ENCODE measurements around the gene ZNF22.

The ZNF22 gene

DNA sequence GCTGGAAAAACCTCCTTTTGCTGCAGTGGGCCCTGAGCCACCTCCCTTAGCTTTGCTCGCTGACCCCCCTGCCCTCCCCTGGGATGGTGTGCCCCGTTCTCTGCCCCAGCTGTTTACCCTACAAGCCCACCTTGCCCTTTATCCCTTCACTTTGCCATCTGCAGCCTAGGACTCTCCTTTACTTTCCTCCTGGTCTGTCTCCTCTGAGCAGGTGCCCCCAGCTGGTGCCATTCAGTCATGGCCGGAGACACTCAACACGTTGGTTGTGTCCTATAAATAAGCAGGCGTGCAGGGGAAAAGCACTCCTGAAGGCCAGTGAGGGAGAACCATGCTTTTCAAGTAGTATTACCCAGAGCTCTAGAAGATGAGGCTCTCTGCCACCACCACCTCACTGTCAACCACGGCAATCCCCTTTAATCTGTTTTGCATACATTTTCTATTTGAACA lies 35.0 kb upstream of the ZNF22 start:
- no peak for DNase-seq

DNA sequence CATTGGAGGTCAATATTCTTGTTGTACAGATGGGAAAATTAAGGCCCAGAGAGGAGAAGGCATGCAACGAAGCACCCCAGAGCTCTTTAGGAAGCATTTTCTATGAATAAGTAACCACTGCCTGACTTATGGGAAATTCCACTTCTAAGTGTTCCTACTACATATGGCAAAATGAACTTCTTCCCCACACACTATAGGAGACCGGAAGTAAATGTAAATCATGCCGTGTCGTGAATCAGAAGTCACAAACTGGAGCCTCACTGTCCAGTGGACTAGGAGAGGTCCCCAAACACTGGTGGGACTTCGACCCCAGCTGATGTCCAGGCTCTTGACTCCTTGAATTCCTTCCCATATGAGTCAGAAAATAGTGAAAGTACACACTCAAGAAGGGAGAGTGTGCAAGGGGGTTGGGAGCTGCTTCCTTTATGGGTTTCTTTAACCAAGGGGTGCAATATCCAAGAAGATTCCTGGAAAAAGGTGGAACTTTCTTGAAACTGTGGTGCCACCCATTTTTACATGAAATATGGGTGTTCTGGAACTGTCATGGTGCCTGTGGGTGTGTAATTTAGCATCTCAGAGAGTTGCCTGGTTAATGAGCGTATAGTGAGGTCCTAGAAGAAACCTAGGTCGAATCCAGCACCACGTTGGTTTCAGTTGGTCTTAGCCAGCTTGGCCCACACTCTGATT lies 34.5 kb upstream of the ZNF22 start:
- DNase-seq, result no peak

DNA sequence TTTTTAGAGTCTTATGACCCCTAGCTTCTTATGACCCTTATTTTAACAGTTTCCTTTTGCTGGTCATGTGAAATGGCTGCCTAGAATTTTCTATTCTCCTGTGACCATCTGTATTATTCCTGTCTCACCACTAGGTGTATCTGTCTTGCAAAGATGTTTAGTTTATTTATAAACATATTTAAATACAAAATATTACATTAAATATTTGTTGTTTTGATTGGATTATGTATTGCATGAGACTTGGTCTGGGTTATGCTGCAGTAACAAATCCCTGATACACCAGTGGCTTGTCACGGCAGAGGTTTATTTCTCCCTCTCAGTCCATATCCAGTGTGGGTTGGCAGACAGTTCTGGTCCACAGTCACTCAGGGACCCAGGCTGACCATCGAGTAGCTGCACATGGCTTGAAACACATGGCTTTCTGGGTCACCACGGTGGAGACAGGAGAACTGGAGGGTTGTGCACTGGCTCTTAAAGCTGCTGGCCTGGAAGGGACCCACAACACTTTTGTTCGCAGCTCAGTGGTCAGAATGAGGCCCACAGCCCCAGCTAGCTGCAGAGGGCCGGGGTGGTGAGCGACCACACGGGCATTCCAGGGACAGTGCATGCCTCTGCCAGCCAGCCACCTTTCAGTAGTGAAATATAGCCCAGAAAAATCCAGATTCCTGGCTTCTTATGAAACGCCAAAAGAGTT lies 33.8 kb upstream of the ZNF22 start:
- no peak for DNase-seq

DNA sequence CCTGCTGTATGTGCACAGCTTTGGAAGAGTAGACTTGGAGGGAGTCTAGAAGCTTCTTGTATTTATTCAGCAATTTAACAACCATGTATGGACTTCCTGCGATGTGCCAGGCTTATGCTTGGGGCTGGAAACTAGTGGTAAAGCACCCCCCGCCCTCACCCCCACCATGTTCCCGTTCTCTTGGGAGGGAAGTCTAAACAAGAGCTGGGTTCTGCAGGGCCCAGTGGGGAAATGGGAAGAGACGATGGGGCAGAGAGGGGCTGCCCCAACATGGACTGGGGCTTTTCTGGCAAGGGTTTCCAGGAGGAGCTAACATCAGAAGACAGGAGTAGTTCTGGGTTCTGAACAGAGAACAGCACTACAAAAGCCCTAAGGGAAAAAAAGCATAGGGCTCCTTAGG lies 33.1 kb upstream of the ZNF22 start:
- DNase-seq, result no peak

DNA sequence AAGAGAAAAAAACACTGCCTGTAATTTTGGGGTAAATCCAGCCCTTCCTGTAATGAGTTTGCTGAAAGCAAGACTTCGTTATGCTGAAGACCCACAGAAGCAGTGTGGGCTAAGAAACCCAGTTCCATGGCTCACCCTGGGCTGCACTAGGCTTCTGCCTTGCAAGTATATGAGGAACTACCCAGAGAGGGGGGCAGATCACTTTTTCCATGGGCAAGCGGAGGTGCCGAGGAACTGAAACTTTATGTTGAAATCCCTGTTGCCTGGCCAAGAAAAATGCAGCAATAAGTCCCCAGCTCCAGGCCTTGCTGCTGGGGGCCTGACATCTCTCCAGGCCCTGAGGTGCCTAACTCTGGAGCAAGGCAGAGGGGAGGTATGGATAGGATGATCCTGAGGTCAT lies 32.6 kb upstream of the ZNF22 start:
- DNase-seq, result no peak

DNA sequence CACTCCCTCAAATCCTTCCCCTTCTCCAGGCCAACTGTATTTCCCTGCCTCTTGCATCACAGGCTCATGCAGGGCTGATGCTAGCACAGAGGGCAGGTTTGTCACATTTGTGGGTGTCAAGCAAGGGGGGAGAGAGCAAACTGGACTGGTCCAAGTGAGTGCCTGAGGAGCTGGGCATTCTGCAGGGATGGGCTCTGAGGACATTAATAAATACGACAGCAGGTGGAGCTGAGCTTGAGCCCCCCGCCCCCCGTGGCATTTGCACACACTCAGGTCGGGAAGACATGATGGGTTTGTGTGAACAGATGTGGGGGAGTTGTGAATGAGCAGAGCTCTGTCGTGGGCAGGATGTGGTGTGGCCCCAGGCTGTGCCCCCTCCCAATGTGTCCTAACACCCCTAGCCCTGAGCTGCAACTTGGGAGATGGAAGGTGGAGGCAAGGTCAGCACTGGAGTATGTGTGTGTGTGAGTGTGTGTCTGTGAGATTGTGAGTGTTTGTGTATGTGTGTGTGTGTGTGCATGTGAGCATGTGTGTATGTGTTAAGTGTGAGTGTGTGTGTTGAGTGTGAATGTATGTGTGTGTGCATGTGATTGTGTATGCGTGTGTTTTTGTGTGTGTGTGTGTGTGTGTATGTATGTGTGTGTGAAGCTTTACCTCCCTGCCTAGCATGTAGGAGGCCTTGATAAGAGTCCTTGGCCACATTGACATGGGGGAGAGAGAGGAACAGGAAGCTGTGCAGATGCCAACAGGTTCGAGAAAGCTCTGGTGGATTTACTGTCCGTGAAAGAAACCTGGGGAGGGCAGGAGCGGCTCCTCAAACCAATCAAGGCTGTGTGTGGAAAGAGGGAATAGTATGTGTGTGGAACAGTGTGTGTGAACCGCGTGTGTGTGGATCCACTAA lies 32.0 kb upstream of the ZNF22 start:
- DNase-seq, result no peak

DNA sequence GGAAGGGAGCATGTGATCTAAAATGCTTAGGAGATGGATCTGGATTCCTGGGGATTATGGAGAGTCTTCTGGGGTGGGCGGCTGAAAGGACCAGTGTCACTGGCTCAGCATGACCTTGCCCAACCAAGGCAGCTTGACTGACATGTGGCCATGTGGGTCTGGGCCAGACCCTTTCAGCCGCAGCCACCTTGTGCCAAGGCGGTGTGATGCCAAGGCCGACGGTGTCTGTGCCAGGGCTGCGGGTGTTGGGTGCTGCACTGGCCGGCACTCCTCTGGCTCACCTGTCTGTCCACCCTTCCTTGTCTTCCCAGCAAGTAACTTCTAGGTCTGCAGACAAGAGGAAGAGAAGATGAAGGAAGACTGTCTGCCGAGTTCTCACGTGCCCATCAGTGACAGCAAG lies 30.9 kb upstream of the ZNF22 start:
- no peak for DNase-seq

DNA sequence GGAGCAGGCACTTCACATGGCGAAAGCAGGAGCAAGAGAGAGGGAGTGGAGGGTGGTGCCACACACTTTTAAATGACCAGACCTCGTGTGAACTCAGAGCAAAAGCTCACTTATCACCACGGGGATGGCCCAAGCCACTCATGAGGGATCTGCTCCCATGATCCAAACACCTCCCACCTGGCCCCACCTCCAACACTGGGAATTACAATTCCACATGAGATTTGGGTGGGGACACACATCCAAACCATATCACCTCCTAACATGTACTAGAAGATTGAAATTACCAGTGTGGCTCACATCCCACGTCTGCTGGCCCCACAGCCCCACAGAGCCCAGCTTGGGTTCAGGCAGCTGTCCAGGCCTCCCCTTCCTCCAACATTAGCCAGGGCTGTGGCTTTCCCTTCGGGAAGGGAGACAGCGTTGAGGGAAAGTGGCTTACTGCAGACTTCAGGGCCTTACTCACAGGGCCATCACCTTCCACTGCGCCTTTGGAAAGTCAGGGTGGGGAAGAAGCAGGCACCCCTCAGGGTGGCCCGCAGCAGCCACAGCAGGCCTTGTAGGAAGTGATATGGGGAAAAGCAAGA lies 29.8 kb upstream of the ZNF22 start:
- DNase-seq, result no peak

DNA sequence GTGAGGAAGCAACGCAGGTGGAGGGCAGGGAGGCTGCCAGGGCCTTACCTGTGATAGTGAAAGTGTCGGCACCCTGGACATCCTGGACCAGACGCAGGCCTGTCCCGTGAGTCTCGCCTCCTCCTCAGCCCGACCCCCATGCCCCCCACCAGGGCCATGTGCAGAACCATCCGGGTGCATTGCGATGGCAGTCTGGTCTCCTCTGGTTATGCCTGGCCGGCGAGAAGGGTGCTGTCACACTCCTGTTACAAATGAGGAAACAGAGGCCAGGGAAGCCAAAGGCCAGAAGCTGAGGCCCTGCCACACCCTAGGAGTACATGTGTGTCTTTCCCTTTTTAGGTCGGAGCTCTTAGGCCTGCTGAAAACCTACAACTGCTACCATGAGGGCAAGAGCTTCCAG lies 29.3 kb upstream of the ZNF22 start:
- DNase-seq, result no peak

DNA sequence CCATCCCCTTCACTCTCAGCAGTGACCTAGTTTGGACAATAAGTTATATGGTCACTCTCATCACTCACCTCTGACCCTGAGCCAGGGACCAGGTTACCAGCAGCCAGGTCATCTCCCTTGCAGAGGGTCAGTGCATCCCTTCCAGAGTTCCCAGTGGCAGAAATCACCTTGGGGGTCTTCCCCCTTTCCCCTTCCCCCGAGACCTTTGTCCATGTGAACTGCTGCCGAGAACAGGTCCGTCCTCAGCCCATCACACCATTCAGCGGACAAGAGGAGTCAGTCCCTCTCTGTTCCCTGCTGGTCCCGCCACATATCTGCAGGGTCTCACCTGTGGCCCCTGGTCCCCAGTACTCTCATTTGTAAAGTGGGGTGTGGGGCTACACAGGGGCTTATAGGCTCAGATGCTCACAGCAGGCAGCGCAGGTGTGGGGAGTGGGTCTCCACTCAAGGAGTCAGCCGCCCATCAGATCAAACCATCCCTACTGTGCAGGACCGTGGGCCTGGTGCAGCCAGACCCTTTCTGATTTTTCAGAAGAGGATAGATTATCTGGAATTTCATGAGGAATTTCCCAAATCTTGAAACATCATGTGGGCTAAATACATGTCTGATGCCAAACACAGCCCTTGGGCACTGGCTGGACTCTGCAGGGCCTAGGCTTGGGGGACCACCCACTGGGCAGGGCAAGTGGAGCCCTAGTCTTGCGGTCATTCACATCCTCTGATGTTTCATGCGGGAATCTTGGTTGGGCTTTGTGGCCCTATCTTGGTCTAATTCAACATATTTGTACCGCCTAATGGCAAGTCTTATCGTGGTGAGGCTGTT lies 28.6 kb upstream of the ZNF22 start:
- DNase-seq, result no peak

DNA sequence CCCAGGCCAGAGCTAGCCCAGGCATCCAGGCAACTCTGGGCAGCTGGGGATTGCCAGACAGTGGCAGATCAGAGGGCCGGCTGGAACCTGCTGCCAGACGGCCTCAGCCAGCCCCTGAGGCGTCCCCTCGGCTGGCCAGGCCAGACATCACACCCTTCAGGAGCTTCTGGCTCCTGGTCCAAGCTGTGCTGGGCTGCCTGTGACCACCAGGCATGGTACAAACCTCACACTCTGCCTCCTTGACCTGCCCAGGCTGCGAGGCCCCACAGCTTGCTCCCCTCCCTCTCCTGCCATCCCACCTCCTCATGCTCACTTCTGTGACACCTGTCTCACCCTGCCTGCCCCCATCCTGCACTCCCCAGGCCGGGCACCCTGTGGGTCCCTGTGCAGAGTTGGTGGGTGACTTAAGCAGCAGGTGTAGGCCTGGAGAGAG lies 27.8 kb upstream of the ZNF22 start:
- no peak for DNase-seq

DNA sequence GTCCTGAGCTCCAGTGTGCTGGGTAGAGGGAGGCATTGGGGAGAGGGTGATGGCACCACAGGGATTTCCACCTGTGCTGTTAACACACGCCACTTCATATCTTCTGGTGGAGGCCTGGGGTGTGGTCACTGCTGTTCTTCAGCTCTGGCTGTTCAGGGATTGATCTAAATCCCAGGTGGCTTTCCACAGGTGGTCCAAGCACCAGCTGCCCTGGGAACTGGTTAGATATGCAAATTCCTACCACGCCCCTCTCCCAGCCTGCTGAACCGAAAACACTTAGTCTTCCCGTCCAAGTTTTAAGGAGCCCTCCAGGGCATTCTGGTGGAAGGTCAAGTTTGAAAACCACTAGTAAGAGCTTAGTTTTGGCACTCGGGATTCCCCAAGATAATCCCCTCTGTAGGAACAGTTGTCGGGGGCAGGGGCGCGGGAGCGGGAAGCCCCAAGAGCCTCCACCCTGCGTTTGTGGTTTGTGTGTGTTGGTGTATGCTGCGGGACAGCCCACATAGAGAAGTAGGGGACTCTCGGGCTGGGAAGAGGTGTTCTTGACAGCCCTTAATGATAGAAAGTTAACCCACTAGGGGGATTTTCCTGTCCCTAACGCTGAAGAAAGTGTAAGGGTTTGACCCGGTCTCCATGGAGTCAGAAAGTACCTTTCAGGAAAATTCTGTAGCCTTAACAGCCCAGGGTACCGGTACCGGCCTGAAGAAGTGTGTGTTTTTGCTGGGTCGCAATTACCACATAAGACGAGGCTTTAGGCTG lies 27.2 kb upstream of the ZNF22 start:
- DNase-seq, result no peak

DNA sequence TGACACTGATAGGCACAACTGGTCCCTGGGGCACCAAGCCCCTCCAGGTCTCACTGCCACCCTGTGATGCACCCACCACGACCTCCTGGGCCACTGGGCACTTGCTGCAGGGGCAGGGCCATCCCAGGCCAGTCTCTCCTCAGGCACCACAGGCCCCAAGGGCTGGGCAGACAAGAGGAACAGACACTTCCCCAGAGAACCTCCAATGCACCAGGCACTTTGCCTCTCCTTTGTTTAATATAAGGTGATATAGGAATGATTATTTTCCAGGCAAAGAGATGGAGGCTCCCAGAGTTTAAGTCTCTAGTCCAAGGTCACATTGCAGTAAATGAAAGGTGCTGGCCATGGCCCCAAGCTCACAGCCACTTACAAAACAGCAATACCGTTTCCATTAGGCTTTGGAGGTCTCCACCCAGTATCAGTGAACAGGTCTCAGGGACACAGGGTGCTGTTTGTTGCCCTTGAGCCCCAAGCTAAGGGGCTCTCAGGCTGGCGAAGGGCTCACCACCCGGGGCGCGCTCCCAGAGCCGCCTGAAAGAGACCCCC lies 26.6 kb upstream of the ZNF22 start:
- DNase-seq, result no peak

DNA sequence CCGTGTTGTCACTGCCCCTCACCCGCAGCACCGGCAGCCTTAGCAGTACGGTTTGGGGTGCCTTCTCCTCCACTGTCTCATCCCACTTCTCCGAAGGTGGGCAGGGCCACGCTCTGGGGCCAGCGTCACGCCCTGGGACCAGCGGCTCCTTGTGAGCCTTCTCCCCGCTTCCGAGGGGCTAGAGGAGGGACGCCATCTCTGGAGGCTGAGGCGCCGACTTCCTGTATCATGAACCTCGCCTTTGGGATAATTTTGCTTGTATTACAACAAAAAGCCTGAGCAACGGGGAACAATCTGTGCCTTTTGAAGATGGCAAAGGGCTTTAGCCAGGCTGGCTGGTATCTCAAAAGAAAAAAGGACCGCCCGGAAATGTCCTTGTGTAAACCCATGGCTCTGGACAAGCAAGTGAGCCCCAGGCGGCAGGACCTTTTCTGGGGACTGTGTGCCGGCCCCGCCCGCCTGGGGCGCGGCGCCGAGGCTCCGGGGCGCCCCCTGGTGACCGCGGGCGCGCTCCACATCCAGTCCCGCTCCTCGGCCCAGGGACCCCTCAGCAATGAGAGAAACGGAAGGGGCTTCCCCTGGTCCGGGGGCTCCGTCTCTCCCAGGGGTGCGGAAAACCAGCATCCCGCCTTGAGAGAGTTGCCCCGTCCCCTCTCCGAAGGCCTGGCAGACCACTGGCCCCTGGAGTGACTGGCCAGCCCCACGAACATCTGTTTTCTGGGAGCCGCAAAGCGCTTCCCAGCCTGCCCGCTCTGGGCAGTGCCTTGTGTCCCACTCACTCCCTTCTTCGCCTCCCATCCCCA lies 25.9 kb upstream of the ZNF22 start:
- peak; percentile 46 for DNase-seq

DNA sequence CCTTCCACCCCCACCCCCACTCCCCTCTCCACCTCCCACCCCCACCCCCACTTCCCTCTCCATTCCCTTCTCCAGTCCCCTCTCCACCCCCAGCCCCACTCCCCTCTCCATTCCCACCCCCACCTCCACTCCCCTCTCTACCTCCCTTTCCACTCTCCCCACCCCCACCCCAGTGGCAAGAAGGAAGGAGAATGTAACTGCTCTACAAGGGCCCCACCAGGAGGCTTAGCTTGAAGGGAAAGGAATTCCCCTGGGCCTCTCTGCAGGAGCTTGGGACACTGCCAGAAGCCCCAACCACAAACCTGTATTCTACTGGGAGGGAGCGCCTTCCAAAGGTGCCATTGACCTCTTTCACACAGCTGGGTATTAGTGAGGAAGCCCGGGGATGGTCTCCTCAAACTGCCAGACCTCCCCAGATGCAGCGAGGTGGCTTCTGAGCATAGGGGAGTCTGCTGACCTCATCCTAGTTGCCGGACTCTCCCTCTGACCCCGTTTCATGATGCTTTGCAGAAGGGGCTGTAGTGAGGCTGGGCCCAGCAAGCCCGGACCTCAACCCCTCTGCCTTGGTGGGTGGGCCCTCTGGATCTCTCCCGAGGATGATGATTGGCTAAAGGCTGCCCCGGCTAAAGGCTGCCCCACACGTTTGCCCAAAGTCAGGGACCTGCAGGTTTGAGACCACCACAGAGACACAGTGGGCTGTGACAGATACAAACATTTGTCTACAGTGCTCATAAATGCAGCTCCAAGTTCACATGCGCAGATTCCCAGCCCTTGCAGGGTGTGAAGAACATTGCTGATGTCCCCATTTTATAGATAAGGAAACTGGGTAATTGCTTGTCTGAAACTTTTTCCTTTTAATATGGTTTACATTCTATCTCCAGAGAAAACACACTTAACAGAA lies 25.0 kb upstream of the ZNF22 start:
- DNase-seq, result peak; percentile 59

DNA sequence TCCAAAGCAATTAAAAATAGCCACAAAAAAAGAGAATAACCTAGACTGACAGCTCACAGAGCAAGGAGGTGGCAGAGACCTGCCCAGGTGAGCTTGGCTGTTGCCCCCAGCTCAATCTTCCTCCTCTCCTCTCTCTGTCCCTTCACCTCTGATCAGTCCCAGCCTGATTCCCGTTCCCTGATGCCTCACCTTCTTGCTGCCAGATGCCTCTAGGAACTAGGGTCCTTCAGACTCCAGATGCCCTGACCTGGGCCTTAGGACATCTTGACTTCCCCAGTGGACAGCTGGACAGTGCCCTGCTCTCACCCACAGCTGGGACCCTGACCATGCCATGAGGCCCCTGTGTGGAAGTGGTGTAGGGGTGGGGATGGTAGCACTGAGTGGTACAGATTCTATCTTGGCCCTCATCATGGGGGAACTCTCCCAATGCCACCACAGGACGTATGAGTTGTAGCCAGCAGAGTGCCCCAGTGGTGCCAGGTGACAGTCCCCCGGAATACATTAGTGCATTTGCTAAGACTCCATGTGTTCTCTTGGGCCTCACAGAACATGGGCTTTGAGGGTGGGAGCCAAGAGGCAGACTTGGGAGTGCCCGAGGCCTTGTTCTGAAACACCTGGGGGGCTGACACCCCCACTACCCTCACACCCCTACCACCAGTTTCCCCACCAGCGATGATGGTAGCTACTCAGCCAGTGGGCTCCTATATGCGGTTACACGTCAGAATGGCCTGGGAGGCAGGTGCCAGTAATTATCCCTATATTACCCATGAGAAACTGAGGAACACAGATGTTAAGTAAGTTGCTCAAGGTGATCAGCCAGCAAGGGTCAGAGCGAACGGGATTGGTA lies 24.1 kb upstream of the ZNF22 start:
- DNase-seq, result no peak

DNA sequence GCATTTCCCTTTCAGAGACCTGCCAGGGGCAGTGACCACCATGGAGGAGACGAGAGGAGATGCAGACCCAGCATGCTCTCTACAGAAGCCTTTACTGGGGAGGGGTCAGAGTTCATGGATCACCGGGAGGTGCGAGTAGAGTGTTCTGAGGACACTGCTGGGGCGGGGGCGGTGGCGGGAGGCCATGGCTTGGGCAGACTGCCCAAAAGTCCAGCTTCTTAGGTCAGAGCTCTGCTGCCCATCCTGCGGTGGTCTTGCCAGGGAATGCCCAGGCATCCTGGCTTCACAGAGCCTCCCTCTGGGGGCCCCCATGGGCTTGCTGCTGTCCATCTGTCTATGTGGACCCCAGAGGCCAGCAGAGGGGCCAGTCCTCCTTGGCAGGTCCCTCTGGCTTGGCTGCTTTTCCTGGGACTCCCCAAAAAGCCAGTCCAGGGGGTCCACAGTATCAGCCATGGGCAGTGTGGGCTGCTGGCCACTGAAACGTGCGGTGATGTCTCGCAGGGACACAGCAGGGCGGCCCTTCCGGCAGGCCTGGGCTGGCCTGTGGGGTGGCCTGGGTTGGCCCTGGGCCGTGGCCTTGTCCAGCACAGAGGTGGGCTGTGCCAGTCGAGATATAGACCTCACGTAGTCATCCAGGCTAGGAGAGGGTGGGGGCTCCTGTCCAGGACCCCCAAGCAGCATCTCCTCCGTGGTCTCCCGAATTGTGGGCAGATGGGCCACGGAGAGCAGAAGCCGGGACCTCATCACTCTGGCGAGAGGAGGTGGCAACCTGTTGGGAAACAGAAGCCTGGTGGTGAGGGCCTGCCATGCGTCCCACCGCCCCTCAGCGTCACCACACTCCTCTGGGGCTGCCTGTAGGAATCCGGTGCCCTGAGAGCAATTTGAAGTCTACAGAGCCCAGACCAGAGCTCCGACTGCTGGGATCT lies 23.2 kb upstream of the ZNF22 start:
- no peak for DNase-seq
